Neural progenitor cell (in vitro differentiated cells): ENCODE data around the gene CELA3A.
"Not testable (repeated sequence)": the region's sequence is repeated elsewhere in the genome, so short reads cannot be mapped to it uniquely, and the experiment has no call there.

Source experiments
- EZH2 ChIP-seq: fragments of 200-600 bp; sonication (generic); IDR thresholded peaks from 2 replicates; pipeline ENCODE4 v1.6.1; 2017; ENCODE audit warnings: antibody characterized with exemption, mild to moderate bottlenecking, moderate library complexity
- EZH2phosphoT487 ChIP-seq: fragments of 200-600 bp; sonication (generic); IDR thresholded peaks from 2 replicates; pipeline ENCODE4 v1.6.1; 2017; ENCODE audit warnings: antibody characterized with exemption
- TF ChIP-seq, protein P1 (sequence below): fragments of 200-600 bp; sonication (generic); IDR thresholded peaks from 2 replicates; pipeline ENCODE4 v1.5.1; 2017; ENCODE audit warnings: antibody characterized with exemption, mild to moderate bottlenecking

GRCh38 chr1:21994716-21995115, 6.7 kb upstream of the CELA3A start:
- TF ChIP-seq, protein P1, sequence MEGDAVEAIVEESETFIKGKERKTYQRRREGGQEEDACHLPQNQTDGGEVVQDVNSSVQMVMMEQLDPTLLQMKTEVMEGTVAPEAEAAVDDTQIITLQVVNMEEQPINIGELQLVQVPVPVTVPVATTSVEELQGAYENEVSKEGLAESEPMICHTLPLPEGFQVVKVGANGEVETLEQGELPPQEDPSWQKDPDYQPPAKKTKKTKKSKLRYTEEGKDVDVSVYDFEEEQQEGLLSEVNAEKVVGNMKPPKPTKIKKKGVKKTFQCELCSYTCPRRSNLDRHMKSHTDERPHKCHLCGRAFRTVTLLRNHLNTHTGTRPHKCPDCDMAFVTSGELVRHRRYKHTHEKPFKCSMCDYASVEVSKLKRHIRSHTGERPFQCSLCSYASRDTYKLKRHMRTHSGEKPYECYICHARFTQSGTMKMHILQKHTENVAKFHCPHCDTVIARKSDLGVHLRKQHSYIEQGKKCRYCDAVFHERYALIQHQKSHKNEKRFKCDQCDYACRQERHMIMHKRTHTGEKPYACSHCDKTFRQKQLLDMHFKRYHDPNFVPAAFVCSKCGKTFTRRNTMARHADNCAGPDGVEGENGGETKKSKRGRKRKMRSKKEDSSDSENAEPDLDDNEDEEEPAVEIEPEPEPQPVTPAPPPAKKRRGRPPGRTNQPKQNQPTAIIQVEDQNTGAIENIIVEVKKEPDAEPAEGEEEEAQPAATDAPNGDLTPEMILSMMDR = not testable (repeated sequence)
- not testable (repeated sequence) for TF ChIP-seq EZH2, EZH2phosphoT487
